ENCODE data around the gene MAP2K2.

DNA sequence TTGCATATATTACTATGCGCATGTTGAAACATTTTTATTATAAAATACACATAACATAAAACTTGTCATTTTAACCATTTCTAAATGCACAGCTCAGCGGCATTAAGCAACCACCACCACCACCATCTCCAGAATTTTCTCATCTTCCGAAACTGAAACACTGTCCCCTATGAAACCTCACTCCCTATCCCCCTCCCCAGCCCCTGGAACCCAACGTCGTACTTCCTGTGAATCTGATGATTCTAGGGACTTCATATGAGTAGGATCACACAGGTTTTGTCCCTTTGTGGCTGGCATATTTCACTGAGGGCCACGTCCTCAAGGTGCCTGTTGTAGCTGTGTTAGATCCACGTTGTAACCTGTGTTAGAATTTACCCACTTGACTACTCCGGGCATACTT, 716 bp upstream of the MAP2K2 start:
- TF ChIP-seq, protein P1, sequence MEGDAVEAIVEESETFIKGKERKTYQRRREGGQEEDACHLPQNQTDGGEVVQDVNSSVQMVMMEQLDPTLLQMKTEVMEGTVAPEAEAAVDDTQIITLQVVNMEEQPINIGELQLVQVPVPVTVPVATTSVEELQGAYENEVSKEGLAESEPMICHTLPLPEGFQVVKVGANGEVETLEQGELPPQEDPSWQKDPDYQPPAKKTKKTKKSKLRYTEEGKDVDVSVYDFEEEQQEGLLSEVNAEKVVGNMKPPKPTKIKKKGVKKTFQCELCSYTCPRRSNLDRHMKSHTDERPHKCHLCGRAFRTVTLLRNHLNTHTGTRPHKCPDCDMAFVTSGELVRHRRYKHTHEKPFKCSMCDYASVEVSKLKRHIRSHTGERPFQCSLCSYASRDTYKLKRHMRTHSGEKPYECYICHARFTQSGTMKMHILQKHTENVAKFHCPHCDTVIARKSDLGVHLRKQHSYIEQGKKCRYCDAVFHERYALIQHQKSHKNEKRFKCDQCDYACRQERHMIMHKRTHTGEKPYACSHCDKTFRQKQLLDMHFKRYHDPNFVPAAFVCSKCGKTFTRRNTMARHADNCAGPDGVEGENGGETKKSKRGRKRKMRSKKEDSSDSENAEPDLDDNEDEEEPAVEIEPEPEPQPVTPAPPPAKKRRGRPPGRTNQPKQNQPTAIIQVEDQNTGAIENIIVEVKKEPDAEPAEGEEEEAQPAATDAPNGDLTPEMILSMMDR (IDR thresholded peaks at IDR 0.05), result no peak
- TF ChIP-seq POLR2A (IDR thresholded peaks at IDR 0.05), result no peak

Data from body of pancreas (tissue), 4 donors.